ENCODE measurements around the gene DUSP22.

Gene DUSP22

DNA sequence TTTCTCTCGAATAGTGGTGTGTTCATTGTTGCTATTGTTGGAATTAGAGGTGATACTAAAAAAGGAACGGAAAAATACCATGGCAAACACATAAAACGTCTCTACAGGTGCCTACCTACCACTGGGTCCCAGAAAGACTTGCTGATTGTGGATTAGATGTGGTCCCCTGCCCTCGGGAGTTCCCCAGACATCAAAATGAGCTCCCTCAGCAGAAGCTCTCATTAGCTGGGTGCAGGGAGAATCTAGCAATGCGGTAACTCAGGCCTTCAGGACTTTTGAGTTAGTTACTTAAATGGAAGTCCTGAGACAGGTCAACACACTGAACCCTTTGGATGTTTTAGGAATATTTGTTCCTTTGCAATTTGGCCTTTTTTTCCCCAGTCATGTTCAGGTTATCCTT lies 105.3 kb downstream of the DUSP22 start:
- H3K27ac ChIP-seq (ENCODE audit: low read length) = no peak overlapping the region
- H3K4me3 ChIP-seq (ENCODE audit: low read length) = no peak overlapping the region
- H3K27me3 ChIP-seq (ENCODE audit: insufficient read depth, low read length) = peaks cover 58% of the 10 kb centered on the region
- no peaks in the 10 kb centered on the region for H3K9me3 ChIP-seq (ENCODE audit: insufficient read depth, low read depth, low read length)
- no peaks in the 10 kb centered on the region for H3K36me3 ChIP-seq (ENCODE audit: insufficient read depth, low read depth, low read length)
- no peak overlapping the region for H3K9ac ChIP-seq (ENCODE audit: low read depth, low read length)
- 0 out of 2 replicates have a peak, but pooled peaks cover 2% of the 10 kb centered on the region for H3K4me1 ChIP-seq (ENCODE audit: insufficient read depth, low read length)

DNA sequence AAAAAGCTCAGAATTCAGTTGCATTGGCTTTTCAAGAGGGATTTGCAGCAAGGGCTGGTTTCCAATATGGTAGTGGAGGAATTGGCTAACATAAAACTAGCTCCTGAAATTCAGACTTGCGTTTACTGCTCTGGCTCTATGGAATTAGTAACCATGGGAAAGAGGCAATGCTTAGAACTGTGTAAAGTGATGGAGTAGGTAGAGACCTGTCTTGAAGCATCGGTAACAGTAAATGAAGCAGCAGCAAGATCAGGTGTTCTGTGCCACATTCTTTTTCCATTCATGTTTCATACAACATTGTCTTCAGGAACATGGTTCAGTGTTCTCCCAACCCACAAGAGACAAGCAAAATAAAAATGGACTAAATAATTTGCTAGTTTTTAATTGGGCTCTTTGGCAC lies 105.8 kb downstream of the DUSP22 start:
- H3K36me3 ChIP-seq (ENCODE audit: insufficient read depth, low read depth, low read length) = no peaks in the 10 kb centered on the region
- peaks cover 53% of the 10 kb centered on the region for H3K27me3 ChIP-seq (ENCODE audit: insufficient read depth, low read length)
- no peak overlapping the region for H3K9ac ChIP-seq (ENCODE audit: low read depth, low read length)
- no peak overlapping the region for H3K27ac ChIP-seq (ENCODE audit: low read length)
- no peaks in the 10 kb centered on the region for H3K9me3 ChIP-seq (ENCODE audit: insufficient read depth, low read depth, low read length)
- no peak overlapping the region for H3K4me3 ChIP-seq (ENCODE audit: low read length)
- H3K4me1 ChIP-seq (ENCODE audit: insufficient read depth, low read length) = 0 out of 2 replicates have a peak, but pooled peaks cover 2% of the 10 kb centered on the region

DNA sequence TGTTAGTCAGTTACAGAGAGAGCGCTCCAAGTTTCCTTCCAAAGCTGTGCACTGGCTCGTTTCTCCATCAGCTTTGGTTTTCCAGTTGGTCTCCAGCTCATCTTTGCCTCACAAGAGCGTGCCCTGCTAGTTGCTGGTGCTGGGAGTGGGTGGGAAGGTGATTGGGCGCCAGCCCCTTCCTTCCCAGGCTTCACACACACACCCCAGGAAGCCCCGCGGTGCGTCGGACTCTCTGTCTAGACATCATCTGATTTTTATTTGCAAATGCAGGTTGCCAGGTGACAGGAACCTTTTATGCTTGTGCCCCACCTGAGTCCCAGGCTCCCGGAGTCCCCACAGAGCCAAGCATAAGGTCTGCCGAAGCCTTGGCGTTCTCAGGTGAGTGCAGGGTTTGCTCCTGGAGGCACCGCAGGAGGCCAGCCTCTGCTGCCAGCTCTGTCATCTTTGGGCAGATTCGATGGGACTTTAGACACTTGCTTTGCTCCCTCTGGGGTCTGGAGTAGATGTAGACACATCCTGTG lies 106.3 kb downstream of the DUSP22 start:
- H3K36me3 ChIP-seq (ENCODE audit: insufficient read depth, low read depth, low read length) = no peaks in the 10 kb centered on the region
- H3K4me1 ChIP-seq (ENCODE audit: insufficient read depth, low read length) = 0 out of 2 replicates have a peak, but pooled peaks cover 2% of the 10 kb centered on the region

DNA sequence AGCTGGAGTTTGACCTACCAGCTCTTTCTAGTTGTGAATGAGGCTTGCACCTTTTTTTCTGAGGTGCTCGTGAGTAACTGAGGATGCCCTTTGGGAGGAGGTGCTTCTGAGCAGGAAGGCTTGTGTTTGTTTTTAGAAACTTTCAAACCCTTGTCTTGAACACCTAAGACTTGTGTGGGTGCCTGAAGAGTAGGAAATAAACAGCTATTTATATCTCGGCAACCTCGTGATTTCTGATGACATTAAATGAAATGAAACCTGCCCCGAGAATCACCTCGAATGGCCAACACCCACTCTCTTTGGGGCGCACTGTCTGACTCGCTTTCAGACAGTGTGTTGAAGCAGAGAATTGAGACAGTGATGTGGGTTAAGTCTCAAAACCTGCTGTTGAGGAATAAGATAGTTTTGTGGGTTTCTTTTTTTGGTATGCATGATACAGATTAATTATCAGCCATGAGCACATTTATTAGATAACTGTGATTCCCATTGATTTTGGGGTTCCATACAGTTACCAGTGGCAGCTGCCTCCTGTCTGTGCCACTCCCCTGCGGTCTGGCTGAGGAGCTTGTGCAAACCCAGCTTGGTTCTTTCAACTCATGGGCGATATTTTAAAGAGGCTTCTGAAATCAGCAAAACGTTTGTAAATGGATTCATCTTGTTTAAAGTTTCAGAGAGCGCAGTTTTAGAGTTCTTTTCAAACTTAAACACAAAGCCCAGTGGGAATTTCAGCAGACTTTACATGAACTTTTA lies 107.7 kb downstream of the DUSP22 start:
- Histone ChIP-seq H3K27me3 (ENCODE audit: insufficient read depth, low read length) (peaks cover 34% of the 10 kb centered on the region), H3K9ac (ENCODE audit: low read depth, low read length) (no peak overlapping the region), H3K4me3 (ENCODE audit: low read length) (no peak overlapping the region), H3K4me1 (ENCODE audit: insufficient read depth, low read length) (no peaks in the 10 kb centered on the region), H3K27ac (ENCODE audit: low read length) (no peak overlapping the region), H3K9me3 (ENCODE audit: insufficient read depth, low read depth, low read length) (no peaks in the 10 kb centered on the region), H3K36me3 (ENCODE audit: insufficient read depth, low read depth, low read length) (no peaks in the 10 kb centered on the region)

More for the DNA sequence above, 106.3 kb downstream of the DUSP22 start:
- Histone ChIP-seq H3K27me3 (ENCODE audit: insufficient read depth, low read length) (peaks cover 48% of the 10 kb centered on the region), H3K4me3 (ENCODE audit: low read length) (no peak overlapping the region), H3K9ac (ENCODE audit: low read depth, low read length) (no peak overlapping the region), H3K9me3 (ENCODE audit: insufficient read depth, low read depth, low read length) (no peaks in the 10 kb centered on the region), H3K27ac (ENCODE audit: low read length) (no peak overlapping the region)

DNA sequence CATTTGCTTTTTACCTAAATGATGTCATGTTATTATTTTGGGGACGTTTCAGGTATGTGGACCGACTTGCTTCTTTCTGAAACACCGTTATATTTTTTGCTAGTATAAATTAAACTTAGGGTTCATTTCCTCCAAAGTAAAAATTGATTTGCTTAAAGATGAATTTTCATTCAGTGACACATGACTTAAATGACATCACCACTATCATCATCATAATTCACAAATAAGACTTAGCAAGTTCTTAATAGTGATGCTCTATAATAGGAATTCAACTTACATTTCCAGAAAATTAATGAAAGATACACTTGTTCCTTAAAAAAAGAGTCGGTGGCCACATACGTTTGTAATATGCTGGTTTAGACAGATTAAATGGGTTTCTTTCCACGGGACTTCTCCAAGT lies 108.5 kb downstream of the DUSP22 start:
- Histone ChIP-seq H3K4me3 (ENCODE audit: low read length) (no peak overlapping the region), H3K9me3 (ENCODE audit: insufficient read depth, low read depth, low read length) (no peaks in the 10 kb centered on the region), H3K27ac (ENCODE audit: low read length) (no peak overlapping the region), H3K27me3 (ENCODE audit: insufficient read depth, low read length) (peaks cover 26% of the 10 kb centered on the region), H3K4me1 (ENCODE audit: insufficient read depth, low read length) (no peaks in the 10 kb centered on the region), H3K9ac (ENCODE audit: low read depth, low read length) (no peak overlapping the region), H3K36me3 (ENCODE audit: insufficient read depth, low read depth, low read length) (no peaks in the 10 kb centered on the region)
